Measurements from ENCODE around the gene FAM240A. TPM values are rescaled to one million over a fixed set of nuclear protein-coding genes. Genes with fewer than 3 reads are reported as not detected.

FAM240A gene
- total RNA-seq, 4 donors from 2014 or later = 0.18 TPM; not detected in 3

GRCh38 chr3:46578973-46579755 lies 33.2 kb upstream of the FAM240A start:
- no peak for TF ChIP-seq CTCF (IDR thresholded peaks at IDR 0.05 in 4 of 5, conservative IDR thresholded peaks at IDR 0.05 in 1 of 5)
- no peak for TF ChIP-seq POLR2A (IDR thresholded peaks at IDR 0.05)
- ATAC-seq (no peak), DNase-seq (no peak)
- Histone ChIP-seq H3K36me3 (no peaks in the 10 kb centered on the region), H3K9me3 (no peaks in the 10 kb centered on the region), H3K4me1 (peaks cover 0 to 6% of the 10 kb centered on the region in 2 donors), H3K27me3 (no peaks in the 10 kb centered on the region), H3K27ac (no peak overlapping the region), H3K4me3 (no peak overlapping the region)
- intact Hi-C loops (cut with DNase I; ENCODE audit: low total_unique reads) = no loop called here
- in situ Hi-C loops (cut with MboI; ENCODE audit: low sequenced_read_pairs in 4 of 4) = no loop called here

- in situ Hi-C loops (cut with MboI; ENCODE audit: low sequenced_read_pairs in 4 of 4) = no loop called here
Observed at GRCh38 chr3:46579756-46580286, 32.5 kb upstream of the FAM240A start.

GRCh38 chr3:46580675-46581074 lies 31.6 kb upstream of the FAM240A start:
- no peak for TF ChIP-seq CTCF (IDR thresholded peaks at IDR 0.05 in 4 of 5, conservative IDR thresholded peaks at IDR 0.05 in 1 of 5)
- no peak for TF ChIP-seq POLR2A (IDR thresholded peaks at IDR 0.05)
- Histone ChIP-seq H3K9me3 (no peaks in the 10 kb centered on the region), H3K4me3 (no peak overlapping the region), H3K36me3 (no peaks in the 10 kb centered on the region), H3K27me3 (no peaks in the 10 kb centered on the region), H3K27ac (no peak overlapping the region), H3K4me1 (no peaks in the 10 kb centered on the region)
- intact Hi-C loops (cut with DNase I; ENCODE audit: low total_unique reads) (no loop called here), in situ Hi-C loops (cut with MboI; ENCODE audit: low sequenced_read_pairs in 4 of 4) (no loop called here)
- ATAC-seq (no peak), DNase-seq (no peak)

More at GRCh38 chr3:46579756-46580286, 32.5 kb upstream of the FAM240A start:
- H3K4me1 ChIP-seq = no peaks in the 10 kb centered on the region
- TF ChIP-seq POLR2A (IDR thresholded peaks at IDR 0.05) = no peak
- TF ChIP-seq CTCF (IDR thresholded peaks at IDR 0.05 in 4 of 5, conservative IDR thresholded peaks at IDR 0.05 in 1 of 5) = no peak
- H3K27ac ChIP-seq = no peak overlapping the region
- ATAC-seq (no peak), DNase-seq (no peak)
- no peaks in the 10 kb centered on the region for H3K9me3 ChIP-seq
- H3K36me3 ChIP-seq = no peaks in the 10 kb centered on the region
- H3K27me3 ChIP-seq = no peaks in the 10 kb centered on the region
- no peak overlapping the region for H3K4me3 ChIP-seq
- intact Hi-C loops (cut with DNase I; ENCODE audit: low total_unique reads) = no loop called here

- TF ChIP-seq POLR2A (IDR thresholded peaks at IDR 0.05) (no peak), CTCF (IDR thresholded peaks at IDR 0.05 in 4 of 5, conservative IDR thresholded peaks at IDR 0.05 in 1 of 5) (no peak)
- H3K9me3 ChIP-seq = no peaks in the 10 kb centered on the region
- H3K27me3 ChIP-seq = no peaks in the 10 kb centered on the region
- H3K36me3 ChIP-seq = no peaks in the 10 kb centered on the region
- H3K4me3 ChIP-seq = no peak overlapping the region
- intact Hi-C loops (cut with DNase I; ENCODE audit: low total_unique reads) (no loop called here), in situ Hi-C loops (cut with MboI; ENCODE audit: low sequenced_read_pairs in 4 of 4) (no loop called here)
- ATAC-seq (no peak), DNase-seq (no peak)
- H3K4me1 ChIP-seq = no peaks in the 10 kb centered on the region
- no peak overlapping the region for H3K27ac ChIP-seq
Observed at GRCh38 chr3:46584598-46585467, 27.5 kb upstream of the FAM240A start.

Measured in gastrocnemius medialis (tissue), 4 donors.